ENCODE data around the gene RAB6B. TPM values are rescaled to one million over a fixed set of nuclear protein-coding genes. Genes with fewer than 3 reads are reported as not detected.

RAB6B gene
- total and polyA plus RNA-seq, 4 donors = 1.8 to 5.1 (median 3.2) TPM

DNA sequence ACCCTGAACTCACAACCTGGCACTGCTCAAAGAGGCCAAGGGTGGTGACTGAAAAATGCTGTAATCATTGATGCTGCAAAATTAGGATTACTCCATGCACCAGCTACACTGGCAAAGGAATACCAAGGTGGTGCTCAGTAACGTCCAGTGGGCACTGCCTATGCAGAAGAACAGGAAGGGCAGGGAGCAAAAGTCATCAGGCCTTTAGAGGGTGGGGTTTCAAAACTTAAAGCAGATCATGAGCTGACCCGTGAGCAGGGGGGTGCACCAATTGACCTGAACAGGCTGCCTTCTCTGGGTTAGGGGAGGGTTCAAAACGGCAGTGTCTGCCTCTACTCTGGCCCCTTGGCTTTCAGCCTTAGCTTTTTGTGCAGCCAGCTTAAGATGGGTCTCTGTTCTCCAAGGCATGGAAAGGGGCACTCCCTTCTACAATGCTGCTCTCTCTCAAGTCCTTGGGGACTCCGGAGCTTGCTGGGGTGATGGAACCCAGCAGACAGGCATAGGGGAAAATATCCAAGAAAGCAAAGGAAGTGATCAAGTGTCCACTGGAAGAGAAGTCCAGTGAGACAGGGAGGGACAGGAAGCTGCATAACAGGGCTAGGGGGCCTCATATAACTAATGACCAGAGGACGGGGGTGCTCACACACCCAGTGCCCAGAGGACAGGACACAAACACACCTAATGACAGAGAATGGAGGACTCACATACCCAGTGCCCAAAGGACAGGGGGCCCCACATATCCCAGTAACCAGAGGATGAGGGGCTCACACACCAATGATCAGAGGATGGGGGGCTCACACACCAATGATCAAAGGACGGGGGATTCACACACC lies 11.4 kb downstream of the RAB6B start:
- no peaks in the 10 kb centered on the region for H3K27me3 ChIP-seq (ENCODE audit: control insufficient read depth in 3 of 3, insufficient read depth in 3 of 3, low read length in 2 of 3)
- H3K4me3 ChIP-seq = no peak overlapping the region
- H3K9me3 ChIP-seq (ENCODE audit: control insufficient read depth in 4 of 4, insufficient read depth in 3 of 4, low read length in 3 of 4) = peaks cover 0 to 4% (median 0%) of the 10 kb centered on the region in 4 donors
- no peak overlapping the region for H3K9ac ChIP-seq (ENCODE audit: insufficient read depth in 1 of 2, low read length in 2 of 2)
- ATAC-seq (ENCODE audit: insufficient read depth, low FRiP score) = no peak
- TF ChIP-seq, protein P1, sequence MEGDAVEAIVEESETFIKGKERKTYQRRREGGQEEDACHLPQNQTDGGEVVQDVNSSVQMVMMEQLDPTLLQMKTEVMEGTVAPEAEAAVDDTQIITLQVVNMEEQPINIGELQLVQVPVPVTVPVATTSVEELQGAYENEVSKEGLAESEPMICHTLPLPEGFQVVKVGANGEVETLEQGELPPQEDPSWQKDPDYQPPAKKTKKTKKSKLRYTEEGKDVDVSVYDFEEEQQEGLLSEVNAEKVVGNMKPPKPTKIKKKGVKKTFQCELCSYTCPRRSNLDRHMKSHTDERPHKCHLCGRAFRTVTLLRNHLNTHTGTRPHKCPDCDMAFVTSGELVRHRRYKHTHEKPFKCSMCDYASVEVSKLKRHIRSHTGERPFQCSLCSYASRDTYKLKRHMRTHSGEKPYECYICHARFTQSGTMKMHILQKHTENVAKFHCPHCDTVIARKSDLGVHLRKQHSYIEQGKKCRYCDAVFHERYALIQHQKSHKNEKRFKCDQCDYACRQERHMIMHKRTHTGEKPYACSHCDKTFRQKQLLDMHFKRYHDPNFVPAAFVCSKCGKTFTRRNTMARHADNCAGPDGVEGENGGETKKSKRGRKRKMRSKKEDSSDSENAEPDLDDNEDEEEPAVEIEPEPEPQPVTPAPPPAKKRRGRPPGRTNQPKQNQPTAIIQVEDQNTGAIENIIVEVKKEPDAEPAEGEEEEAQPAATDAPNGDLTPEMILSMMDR (IDR thresholded peaks at IDR 0.05; ENCODE audit: control extremely low read depth, extremely low read depth) = no peak
- no peaks in the 10 kb centered on the region for H3K36me3 ChIP-seq (ENCODE audit: control insufficient read depth in 4 of 4, insufficient read depth in 4 of 4, low read length in 4 of 4)
- no peak for DNase-seq
- H3K27ac ChIP-seq (ENCODE audit: low read depth in 1 of 2, low read length in 1 of 2) = no peak overlapping the region
- 77 to 85% methylated on average over 6 of the region's 6 CpGs for WGBS, 2 donors
- H3K4me1 ChIP-seq (ENCODE audit: control insufficient read depth in 5 of 5, insufficient read depth in 5 of 5, low read length in 5 of 5) = no peaks in the 10 kb centered on the region

DNA sequence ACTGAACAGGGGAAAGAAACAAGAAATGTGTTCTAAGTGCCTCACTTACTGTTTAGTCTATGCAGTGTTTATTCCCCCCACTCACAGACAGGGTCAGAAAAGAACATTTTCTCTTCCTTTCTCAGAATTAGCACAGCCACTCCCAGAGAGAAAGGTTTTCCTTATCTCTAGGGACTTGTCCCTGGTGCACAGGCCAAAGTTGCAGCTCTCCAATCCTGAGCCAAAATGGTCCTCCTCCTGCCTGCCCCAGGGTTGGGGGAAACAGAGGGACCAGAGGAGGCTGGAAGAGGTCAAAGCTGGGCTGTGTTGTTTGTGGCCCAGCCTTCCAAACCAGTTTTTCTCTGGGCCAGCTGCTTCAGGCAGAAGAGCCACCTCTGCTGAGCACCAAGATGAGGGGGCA lies 12.0 kb downstream of the RAB6B start:
- H3K9me3 ChIP-seq (ENCODE audit: control insufficient read depth in 4 of 4, insufficient read depth in 3 of 4, low read length in 3 of 4) = peaks cover 0 to 4% (median 0%) of the 10 kb centered on the region in 4 donors
- H3K4me1 ChIP-seq (ENCODE audit: control insufficient read depth in 5 of 5, insufficient read depth in 5 of 5, low read length in 5 of 5) = no peaks in the 10 kb centered on the region
- no peak for ATAC-seq (ENCODE audit: insufficient read depth, low FRiP score)
- TF ChIP-seq, protein P1 (IDR thresholded peaks at IDR 0.05; ENCODE audit: control extremely low read depth, extremely low read depth) = no peak
- H3K36me3 ChIP-seq (ENCODE audit: control insufficient read depth in 4 of 4, insufficient read depth in 4 of 4, low read length in 4 of 4) = no peaks in the 10 kb centered on the region
- no peak overlapping the region for H3K4me3 ChIP-seq
- no peak overlapping the region for H3K9ac ChIP-seq (ENCODE audit: insufficient read depth in 1 of 2, low read length in 2 of 2)
- H3K27me3 ChIP-seq (ENCODE audit: control insufficient read depth in 3 of 3, insufficient read depth in 3 of 3, low read length in 2 of 3) = no peaks in the 10 kb centered on the region
- no peak for DNase-seq
- no peak overlapping the region for H3K27ac ChIP-seq (ENCODE audit: low read depth in 1 of 2, low read length in 1 of 2)

DNA sequence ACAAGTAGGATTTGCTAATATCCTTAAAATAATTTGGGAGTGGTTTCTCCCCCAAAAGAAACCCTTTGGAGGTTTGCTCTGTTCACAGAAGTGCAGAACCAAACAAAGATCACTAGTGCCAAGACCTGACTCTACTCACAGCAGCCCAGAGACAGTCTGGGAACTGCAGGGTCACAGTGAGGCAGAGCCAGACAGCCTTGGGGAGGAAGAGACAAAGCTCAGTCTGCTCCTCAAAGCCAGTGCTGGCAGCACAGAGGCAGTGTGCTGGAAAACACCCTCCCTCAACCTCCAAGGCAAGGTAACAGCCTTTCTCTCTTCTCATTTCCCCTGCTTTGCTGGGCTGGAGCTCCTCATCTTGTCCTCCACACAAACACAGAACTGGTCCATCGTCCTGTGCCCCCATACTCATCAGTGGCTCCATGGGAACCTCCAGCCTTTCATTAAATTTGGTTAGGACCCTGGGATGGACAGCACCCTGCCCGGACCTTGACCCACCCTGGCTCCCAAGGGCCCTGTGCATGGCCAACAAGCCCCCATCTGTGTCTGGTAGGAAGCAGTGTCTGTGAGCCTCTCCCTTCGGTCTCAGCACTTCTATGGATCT lies 12.6 kb downstream of the RAB6B start:
- Histone ChIP-seq H3K9ac (ENCODE audit: insufficient read depth in 1 of 2, low read length in 2 of 2) (no peak overlapping the region), H3K27ac (ENCODE audit: low read depth in 1 of 2, low read length in 1 of 2) (no peak overlapping the region), H3K9me3 (ENCODE audit: control insufficient read depth in 4 of 4, insufficient read depth in 3 of 4, low read length in 3 of 4) (peaks cover 0 to 4% (median 0%) of the 10 kb centered on the region in 4 donors), H3K4me1 (ENCODE audit: control insufficient read depth in 5 of 5, insufficient read depth in 5 of 5, low read length in 5 of 5) (no peaks in the 10 kb centered on the region), H3K36me3 (ENCODE audit: control insufficient read depth in 4 of 4, insufficient read depth in 4 of 4, low read length in 4 of 4) (no peaks in the 10 kb centered on the region), H3K27me3 (ENCODE audit: control insufficient read depth in 3 of 3, insufficient read depth in 3 of 3, low read length in 2 of 3) (no peaks in the 10 kb centered on the region), H3K4me3 (no peak overlapping the region)
- 83 to 88% methylated on average over 3 of the region's 3 CpGs for WGBS, 2 donors
- DNase-seq = no peak
- TF ChIP-seq, protein P1 (IDR thresholded peaks at IDR 0.05; ENCODE audit: control extremely low read depth, extremely low read depth) = no peak
- ATAC-seq (ENCODE audit: insufficient read depth, low FRiP score) = no peak
